Measurements from ENCODE around the gene ANKRD6.

GRCh38 chr6:89398762-89399525 is 34.0 kb upstream of the ANKRD6 start:
- TF ChIP-seq CTCF (IDR thresholded peaks at IDR 0.05; ENCODE audit: poor library complexity) (no peak), EZH2phosphoT487 (IDR thresholded peaks at IDR 0.05; ENCODE audit: low read depth, severe bottlenecking, unreplicated experiment) (no peak)
